Measurements from ENCODE around the gene PRR18. TPM values are rescaled to one million over a fixed set of nuclear protein-coding genes. Genes with fewer than 3 reads are reported as not detected.
A peak's percentile ranks its signal among the peaks of the same experiment; 100 is the strongest.

The PRR18 gene
- 0.60 and 0.93 TPM in 2 replicates for total RNA-seq
- long read RNA-seq = 0 reads

- H3K4me1 Mint-ChIP-seq (ENCODE audit: low read depth) = peaks cover 1% of the 10 kb centered on the region
- H3K36me3 Mint-ChIP-seq (ENCODE audit: insufficient read depth) = no peaks in the 10 kb centered on the region
- DNase-seq (ENCODE audit: low spot score, unreplicated experiment) = peak; percentile 29
- no peaks in the 10 kb centered on the region for H3K9me3 Mint-ChIP-seq (ENCODE audit: low read depth)
- H3K27ac Mint-ChIP-seq = no peak within 1 kb of the TSS
- H3K27me3 Mint-ChIP-seq = peaks cover 56% of the 10 kb centered on the region
- peak within 1 kb of the TSS; percentile 31 for H3K4me3 Mint-ChIP-seq (ENCODE audit: low read depth)
- TF ChIP-seq CTCF (IDR thresholded peaks at IDR 0.05; ENCODE audit: unreplicated experiment) = no peak
Observed at GRCh38 chr6:166308033-166308768, at the start of gene PRR18. Gene PRR18, minus strand, starts transcription at chr6:166308392. Its CDS starts 250 bp downstream, at chr6:166308142.

GRCh38 chr6:166355552-166355951, 47.4 kb upstream of the PRR18 start:
- TF ChIP-seq CTCF (IDR thresholded peaks at IDR 0.05; ENCODE audit: unreplicated experiment) = no peak
- Mint-ChIP-seq H3K4me1 (ENCODE audit: low read depth) (peaks cover 7% of the 10 kb centered on the region), H3K4me3 (ENCODE audit: low read depth) (no peak overlapping the region), H3K36me3 (ENCODE audit: insufficient read depth) (no peaks in the 10 kb centered on the region), H3K27me3 (peaks cover 4% of the 10 kb centered on the region), H3K27ac (no peak overlapping the region), H3K9me3 (ENCODE audit: low read depth) (peaks cover 3% of the 10 kb centered on the region)
- DNase-seq (ENCODE audit: low spot score, unreplicated experiment) = no peak

GRCh38 chr6:166354965-166355364, 46.8 kb upstream of the PRR18 start:
- no peak for TF ChIP-seq CTCF (IDR thresholded peaks at IDR 0.05; ENCODE audit: unreplicated experiment)
- no peak for DNase-seq (ENCODE audit: low spot score, unreplicated experiment)
- Mint-ChIP-seq H3K4me1 (ENCODE audit: low read depth) (peaks cover 7% of the 10 kb centered on the region), H3K4me3 (ENCODE audit: low read depth) (no peak overlapping the region), H3K9me3 (ENCODE audit: low read depth) (peaks cover 6% of the 10 kb centered on the region), H3K36me3 (ENCODE audit: insufficient read depth) (no peaks in the 10 kb centered on the region), H3K27me3 (peaks cover 3% of the 10 kb centered on the region), H3K27ac (no peak overlapping the region)

- no peak for TF ChIP-seq CTCF (IDR thresholded peaks at IDR 0.05; ENCODE audit: unreplicated experiment)
- Mint-ChIP-seq H3K36me3 (ENCODE audit: insufficient read depth) (peaks cover under 1% of the 10 kb centered on the region), H3K4me1 (ENCODE audit: low read depth) (peaks cover 7% of the 10 kb centered on the region), H3K27ac (no peak overlapping the region), H3K4me3 (ENCODE audit: low read depth) (no peak overlapping the region), H3K27me3 (no peaks in the 10 kb centered on the region), H3K9me3 (ENCODE audit: low read depth) (peaks cover 11% of the 10 kb centered on the region)
- DNase-seq (ENCODE audit: low spot score, unreplicated experiment) = no peak
Observed at GRCh38 chr6:166354143-166354542, 46.0 kb upstream of the PRR18 start.

GRCh38 chr6:166353507-166353906, 45.3 kb upstream of the PRR18 start:
- TF ChIP-seq CTCF (IDR thresholded peaks at IDR 0.05; ENCODE audit: unreplicated experiment) = no peak
- DNase-seq (ENCODE audit: low spot score, unreplicated experiment) = no peak
- peaks cover 13% of the 10 kb centered on the region for H3K9me3 Mint-ChIP-seq (ENCODE audit: low read depth)
- peaks cover 7% of the 10 kb centered on the region for H3K4me1 Mint-ChIP-seq (ENCODE audit: low read depth)
- no peak overlapping the region for H3K27ac Mint-ChIP-seq
- no peaks in the 10 kb centered on the region for H3K27me3 Mint-ChIP-seq
- peaks cover 1% of the 10 kb centered on the region for H3K36me3 Mint-ChIP-seq (ENCODE audit: insufficient read depth)
- H3K4me3 Mint-ChIP-seq (ENCODE audit: low read depth) = no peak overlapping the region
